H1 (cell line): ENCODE results near the gene MEA1. TPM values are rescaled to one million over a fixed set of nuclear protein-coding genes. Genes with fewer than 3 reads are reported as not detected.

Experiments
- RXRA ChIP-seq: IDR thresholded peaks from 2 replicates; pipeline ENCODE4 v1.6.1; 2011; ENCODE audit warnings: low read depth, mild to moderate bottlenecking, low read length, moderate library complexity; ENCODE audit not compliant: insufficient read depth
- ZNF274 ChIP-seq: IDR thresholded peaks from 2 replicates; pipeline ENCODE4 v1.7.0; 2012; ENCODE audit warnings: low read length, borderline replicate concordance; ENCODE audit errors: extremely low read depth
- polyA plus RNA-seq, 7 experiments: library from polyadenylated mRNA; depleted of rRNA in 3 of 7; stranded (reverse) in 5 of 7; unstranded in 2 of 7; fragments of >200 nt in 5 of 7; fragments of 200-250 nt in 2 of 7; gene quantifications; 1 replicate in 5 of 7; 2 replicates in 1 of 7; 4 replicates in 1 of 7; pipeline versions ENCODE4 v1.2.1 to v1.2.3, GENCODE V29; 2011 to 2013; ENCODE audit warnings: missing spikeins in 2 of 7, mixed read lengths in 2 of 7
- total RNA-seq: library from RNA; stranded (reverse); fragmentation: NEBNext Ultra II Directional; extraction: Animal tissue kit (Norgen Biotek cat#: 25700); gene quantifications from 2 replicates; pipeline ENCODE4 v1.2.1, GENCODE V29; 2021

MEA1 gene
- total and polyA plus RNA-seq, 2 of the 8 experiments (the other 6 are each of a cell fraction or from before 2014, with no cell fraction given): 94.2 to 96.4 TPM

DNA sequence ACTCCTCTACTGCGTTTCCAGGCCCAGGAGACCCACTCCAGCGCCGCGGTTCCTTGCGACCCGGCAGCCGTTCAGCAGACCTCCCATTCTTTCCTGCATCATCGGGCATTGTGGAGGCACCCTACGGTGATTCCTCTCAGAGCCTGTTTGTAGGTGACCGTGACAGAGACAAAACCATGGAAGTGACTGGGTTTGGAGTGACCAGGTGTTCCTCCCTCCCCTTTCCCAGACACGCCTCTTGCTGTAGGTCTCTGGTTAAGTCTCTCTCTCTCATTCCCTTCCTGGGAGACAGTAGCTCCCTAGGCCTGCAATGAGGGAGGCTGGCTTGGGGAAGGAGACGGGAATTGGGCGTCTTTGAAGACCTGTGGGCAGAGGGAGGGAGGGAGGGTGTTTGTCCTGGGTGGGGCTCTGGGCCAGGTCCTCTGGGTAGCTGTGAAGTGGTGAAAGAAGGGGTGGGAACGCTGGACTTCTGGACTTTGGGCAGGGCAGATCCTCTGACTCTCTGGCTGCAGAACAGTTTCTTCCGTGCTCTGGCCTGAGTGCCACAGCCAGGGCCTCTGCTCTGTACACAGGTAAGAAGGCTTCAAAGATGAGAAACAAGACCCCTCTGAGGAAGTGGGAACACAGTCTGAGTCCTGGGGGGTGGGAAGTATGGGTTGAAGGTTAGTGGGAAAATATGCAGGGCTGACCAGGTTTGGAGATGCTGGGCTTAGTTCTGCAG is 46.4 kb upstream of the MEA1 start (continued):
- TF ChIP-seq RXRA: no peak
- TF ChIP-seq ZNF274: no peak
